GM21367 (cell line): ENCODE measurements around the gene SPINK8.
"Not testable (repeated sequence)": the region's sequence is repeated elsewhere in the genome, so short reads cannot be mapped to it uniquely, and the experiment has no call there.

ENCODE experiments used
- ATAC-seq: cut with Tn5 transposase; IDR thresholded peaks from one replicate; pipeline ENCODE4 v1.9.1; 2021; ENCODE audit not compliant: unreplicated experiment

The SPINK8 gene

DNA sequence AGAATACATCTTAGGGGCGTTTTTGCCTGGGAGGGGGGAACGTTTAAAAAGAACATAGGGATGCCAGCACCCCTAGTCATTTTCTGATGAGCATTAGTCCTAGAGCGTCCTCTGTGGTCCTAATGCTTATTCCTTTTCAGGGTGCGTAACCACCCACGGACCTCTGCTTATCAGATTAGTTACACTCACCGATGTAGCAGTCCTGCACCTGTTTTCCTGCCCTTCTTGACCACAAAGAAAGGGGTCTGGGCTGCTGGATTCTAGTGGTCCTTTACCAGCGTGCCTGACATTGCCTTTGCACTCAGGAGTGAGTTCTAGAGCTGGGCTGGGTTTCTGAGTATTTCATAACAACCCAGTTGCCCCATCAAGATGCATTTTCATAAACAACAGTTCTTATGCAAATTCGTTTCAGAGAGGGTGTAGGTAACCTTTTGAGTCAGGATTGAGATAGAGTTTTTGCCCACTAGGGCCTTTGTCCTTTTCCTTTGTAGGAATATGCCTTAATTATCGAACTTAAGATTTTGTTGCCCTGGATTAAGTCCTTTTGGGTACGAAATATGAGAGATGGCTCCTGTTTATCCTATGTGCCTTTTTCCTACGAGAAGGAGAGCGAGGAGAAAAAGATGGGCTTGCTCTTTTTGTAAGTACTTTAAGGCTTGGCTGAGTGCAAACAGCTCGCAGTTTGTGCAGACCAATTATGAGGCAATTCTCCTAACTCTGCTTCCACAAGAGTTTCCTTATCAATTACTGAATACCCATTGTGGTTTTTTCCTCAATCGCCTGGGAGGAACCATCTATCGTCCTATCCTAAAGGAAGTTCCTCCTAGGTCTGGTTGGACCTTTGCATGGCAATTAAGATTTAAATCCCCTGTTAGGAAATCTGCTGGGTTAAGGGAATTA, at the start of gene SPINK8:
Gene SPINK8 (minus strand): TSS at position 316 of the 900 bp plus-strand sequence. CDS start 5,320 bp downstream, outside the sequence.
- not testable (repeated sequence) for ATAC-seq

DNA sequence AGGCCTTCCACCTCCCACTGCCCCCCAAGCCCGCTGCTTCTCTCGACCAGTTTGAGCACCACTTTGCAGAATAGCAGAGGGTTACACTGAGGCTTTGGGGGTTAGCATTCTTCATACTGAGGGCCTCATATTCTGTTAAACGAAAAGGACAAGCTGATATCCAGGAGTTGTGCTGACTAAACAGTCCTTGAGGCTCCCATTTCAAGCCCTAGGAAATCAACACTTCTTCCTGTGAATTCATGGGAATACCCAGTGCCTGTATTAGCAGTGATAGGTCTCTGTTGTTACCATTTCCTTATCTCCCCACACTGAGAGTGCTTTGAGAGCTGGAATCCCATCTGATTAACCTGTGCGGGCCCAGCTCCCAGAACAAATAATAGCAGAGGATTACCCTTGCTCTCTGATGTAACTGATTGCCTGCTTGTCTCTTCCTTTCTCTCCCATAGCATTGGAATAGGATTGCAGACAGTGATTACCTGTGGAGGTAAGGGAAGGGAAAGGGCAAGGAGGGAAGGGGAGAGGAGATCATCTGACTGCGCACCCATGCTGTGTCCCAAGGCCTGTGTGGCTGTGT, 39.5 kb upstream of the SPINK8 start:
- ATAC-seq, result no peak

DNA sequence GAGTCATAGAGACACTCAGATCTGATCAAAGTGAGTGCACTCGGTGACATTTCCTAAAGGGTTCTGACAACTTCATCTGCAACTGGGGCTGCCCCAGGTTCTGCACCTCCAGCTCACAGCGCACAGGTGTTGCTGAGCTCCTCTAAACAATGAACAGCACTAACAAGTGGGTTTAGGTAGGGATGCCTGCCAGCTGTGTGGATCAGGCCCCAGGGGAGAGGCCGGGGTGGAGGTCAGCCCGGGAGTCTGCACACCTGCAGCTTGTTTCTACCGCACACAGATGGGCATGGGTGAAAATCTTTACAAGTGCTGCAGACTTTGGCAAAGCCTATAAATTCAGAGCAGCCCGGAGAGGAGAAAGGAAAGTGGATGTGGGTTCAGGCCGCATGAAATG, 38.9 kb upstream of the SPINK8 start:
- no peak for ATAC-seq

DNA sequence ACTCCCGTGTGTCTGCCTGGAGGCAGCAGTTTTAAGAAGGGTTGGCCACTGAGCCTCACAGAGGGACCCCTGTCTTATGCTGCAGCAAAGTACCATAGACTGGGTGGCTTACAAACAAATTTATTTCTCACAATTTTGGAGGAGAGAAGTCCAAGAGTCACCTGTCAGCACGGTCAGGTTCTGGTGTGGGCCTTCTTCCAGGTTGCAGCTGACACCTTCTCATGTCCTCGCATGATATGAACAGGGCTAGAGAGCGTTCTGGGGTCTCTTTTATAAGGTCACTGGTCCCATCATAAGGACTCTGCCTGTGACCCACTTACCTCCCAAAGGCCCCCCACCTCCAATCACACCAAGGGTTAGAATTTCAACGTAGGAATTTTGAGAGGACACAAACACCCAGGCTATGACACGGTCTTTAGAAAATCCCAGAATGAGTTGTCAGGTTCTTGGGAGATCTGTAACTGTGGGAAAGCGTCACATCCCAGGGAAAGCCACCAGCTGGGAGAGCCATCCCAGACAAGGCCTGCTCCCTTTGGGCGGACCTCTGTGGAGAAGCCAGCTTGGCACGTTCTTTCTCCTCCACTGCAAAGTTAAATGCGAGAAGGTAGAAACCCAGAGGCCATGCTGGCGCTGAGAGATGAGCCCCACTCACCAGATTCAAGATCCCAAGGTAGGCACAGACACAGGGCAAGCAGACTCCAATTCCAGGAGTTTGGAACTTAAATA, 38.4 kb upstream of the SPINK8 start, which contains the start of gene FBXW12:
Gene FBXW12 (plus strand): TSS at position 569 of the 726 bp plus-strand sequence. CDS start 549 bp downstream, outside the sequence.
- ATAC-seq, result no peak

DNA sequence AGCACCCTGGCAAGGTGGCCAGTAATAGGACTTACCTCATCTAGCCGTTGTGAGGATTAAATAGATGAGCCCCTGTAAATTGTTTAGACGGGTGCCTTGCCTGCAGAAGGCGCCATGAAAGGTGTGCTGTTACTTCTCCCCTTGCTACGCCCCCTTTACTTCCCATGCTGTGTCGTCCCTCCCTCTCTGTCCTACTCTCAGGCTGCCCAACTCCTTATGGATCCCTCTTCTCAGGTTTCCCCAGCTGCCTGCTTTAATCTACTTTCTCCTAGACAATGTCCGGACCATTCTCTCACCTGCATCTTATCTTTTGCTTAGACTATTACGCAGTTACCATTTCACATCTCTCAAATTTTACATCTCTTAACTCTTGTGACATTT, 36.9 kb upstream of the SPINK8 start:
- ATAC-seq, result no peak

DNA sequence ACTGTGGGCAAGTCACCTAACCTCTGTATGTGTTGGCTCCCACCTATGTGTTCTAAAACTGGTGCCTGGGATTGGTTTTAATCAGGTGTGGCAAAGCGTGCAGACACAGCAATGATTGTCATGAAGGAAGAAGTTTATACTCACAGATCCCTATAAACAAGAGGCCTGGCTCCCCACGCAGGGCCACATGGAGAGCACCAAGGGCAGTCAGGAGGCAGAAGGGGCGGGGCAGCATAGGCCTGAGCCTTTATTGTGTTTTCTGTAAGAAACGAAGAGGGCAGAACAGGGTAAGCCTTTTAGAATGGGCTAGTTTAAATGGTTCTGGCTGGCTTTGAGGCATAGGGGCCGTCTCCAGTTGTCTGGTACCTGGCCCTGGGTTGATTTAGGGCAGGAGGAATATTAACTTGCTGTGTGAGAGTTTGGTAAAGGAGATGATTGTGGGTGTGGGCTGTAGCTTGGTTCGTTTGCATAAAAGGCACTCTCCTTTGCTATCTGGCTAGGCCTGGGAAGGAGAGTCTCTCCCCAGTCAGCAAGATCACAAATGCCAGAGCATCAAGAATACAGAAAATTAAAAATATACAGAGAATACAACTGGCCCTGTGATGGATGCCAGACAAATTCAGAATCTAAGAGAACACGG, 36.4 kb upstream of the SPINK8 start:
- ATAC-seq, result no peak

DNA sequence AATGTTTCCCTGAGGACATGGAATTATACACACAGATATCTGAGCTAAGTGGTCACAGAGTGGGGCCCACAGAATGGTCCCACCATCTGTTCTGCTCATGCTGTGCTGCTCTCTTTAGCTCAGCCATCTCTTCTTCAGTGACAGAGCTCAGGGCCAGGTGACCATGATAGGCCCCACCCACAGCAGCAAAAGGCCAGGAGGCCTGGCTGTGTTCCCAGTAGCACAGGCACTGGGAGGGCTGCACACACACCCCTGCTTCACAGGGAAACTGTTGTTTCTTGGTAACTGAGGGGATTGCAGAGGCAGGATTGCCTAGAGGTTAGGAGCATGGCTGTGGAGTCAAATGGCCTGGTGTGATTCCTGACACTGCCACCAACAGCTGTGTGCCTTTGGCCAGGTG, 33.7 kb upstream of the SPINK8 start:
- ATAC-seq, result no peak

DNA sequence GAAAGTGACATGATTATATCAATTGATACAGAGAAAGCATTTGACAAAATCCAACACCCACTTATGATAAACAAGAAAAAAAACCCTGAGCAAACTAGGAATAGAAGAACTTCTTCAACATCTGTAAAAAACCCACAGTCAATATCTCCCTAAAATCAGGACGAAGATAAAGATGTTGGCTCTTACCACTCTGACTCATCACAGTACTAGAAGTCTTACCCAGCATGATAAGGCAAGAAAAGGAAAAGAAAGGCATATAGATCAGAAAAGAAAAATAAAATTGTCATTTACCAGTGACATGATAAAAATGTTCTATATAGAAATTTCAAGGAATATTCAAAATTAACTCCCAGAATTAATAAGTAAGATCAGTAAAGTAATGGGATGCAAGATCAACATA, 31.4 kb upstream of the SPINK8 start:
- no peak for ATAC-seq

DNA sequence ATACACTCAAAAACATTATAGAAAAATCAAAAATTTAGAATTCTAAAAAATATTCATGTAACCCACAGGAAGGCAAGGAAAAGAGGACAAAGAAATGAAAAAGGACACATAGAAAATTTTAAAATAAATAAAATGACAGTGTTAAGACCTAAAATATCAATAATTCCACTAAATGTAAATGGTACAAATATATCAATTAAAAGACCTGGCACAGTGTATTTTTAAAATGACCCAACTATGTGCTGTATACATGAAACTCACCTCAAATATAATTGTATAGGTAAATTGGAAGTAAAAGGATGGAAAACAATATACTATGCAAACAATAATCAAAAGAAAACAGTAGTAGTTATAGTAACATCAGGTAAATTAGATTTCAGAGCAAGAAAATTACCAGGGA, 28.5 kb upstream of the SPINK8 start:
- no peak for ATAC-seq

DNA sequence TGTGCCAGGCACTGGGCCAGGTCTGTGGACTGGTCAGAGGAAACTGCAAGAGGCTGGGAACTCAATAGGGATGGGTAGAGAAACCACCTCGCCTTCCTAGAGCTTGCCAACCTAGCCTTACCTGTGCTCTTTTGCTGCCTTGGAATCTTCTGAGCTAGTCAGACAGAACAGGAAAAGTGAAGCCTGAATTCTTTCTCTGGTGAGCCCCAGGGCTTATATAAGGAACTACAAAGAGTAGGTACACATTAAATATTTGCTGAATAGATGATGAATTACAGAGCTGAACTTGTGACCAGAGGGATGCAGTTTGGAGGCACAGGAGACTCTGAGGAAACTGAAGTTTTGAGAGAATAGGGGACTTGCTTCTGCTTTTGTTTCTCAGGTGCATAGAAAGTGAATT, 23.0 kb upstream of the SPINK8 start:
- ATAC-seq, result no peak

DNA sequence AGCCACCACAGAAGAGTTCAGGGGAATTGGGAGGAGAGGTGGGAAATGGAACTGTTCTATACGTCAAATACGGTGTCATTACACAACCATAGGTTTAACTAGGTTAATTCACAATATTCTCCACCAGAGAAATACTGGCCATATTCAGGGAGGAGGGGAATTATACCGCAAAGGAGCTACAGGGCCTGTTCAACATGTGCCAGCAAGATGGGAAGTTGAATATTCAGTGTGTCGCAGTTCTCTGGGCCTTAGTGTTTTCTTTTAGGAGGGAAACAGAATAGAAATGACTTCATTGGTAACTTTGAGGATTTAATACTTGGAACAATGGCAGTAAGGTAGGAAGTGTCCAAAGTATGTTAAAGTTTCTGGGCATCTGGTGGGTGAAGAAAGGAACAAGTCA, 20.5 kb upstream of the SPINK8 start:
- ATAC-seq, result no peak

DNA sequence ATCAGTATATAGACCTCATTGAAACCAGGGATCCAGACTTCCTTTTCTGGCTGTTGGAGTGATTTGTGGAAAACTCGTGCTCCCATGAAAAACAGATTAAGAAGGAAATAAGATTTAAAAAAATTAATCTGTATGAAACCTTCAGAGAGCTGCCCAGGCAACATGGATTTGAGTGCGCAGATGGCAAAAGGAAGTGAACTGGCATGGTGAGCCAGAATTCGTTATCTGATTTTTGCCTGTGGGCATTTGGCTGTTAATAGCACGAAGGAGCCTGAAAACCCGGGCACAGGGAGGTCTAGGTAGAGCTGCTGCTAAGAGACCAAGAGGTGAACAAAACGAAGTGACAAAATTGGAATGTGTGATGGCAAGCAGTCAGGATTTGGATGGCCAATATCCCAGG, 19.1 kb upstream of the SPINK8 start:
- ATAC-seq, result no peak

DNA sequence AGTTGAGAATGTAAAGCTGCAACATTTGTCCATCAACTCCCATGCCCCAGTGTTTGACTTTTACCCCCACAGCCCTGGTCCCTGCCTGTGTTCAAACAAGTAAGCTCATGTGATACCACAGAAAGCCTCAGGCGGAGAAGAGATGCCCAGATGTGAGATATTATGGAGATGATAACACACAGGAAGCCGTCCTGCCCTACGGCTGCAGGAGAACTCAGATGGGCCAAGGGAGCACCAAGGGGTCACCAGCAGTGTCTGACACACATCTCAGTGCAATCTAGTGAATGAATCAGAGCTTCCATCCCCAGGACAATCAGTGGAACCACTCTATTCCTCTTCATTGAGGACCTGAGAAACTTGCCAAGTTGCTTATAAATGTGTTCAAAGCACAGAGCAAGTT, 14.0 kb upstream of the SPINK8 start:
- ATAC-seq, result no peak

DNA sequence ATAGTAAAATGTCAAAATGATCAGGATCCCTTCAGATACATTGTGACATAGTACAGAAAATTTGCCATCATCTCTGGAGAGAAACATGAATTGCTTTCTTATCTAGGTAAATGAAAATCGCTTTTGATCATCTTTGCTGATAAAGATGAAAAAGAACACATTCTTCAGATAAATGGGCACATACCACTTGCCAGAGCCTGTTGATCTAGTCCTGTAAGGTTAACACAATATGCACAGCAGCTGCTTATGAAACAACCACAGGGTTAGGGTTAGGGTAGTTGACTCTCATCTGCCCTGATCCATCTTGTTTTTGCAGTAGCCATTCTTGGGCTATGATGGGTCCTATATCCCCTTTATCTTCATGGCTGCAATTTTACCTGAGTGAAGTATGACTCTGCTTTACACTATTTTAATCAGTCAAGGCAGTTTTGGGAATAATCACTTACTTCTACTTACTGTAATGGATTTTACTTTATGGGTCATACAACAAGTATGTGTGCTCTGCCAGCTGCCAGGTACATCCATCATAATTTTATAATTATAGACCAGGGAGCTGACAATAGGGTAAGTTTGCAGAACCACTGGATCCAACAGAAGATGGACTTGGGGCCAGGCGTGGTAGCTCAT, 12.6 kb upstream of the SPINK8 start:
- no peak for ATAC-seq

DNA sequence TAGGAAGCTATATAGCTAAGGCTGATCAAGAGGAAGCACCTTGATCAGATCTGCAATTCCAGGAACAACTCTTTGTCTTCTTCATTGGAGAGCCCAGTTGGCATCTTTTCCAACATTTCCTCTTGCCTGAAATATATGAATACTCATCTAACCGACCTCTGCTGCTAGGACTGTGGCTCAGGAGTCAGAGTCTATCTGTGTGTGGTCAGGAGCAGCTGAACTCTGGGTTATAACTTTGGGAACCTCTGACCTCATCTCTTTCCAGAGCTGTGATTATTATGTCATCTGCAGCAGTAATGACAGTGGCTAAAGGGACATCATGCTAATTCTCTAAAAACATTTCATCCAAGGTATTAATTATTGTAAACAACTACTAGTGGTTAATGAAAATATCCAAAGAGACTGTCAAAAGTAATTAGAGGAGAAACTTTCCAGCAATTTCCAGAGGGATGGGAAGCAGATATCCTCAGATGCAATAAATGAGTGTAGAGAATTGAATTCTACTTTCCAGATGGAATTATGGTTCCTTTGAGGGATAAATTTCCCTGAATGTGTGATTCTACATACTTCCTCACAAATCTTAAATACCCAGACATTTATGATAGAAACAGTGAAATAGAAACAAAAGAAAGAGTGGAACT, 11.5 kb upstream of the SPINK8 start:
- ATAC-seq, result no peak

DNA sequence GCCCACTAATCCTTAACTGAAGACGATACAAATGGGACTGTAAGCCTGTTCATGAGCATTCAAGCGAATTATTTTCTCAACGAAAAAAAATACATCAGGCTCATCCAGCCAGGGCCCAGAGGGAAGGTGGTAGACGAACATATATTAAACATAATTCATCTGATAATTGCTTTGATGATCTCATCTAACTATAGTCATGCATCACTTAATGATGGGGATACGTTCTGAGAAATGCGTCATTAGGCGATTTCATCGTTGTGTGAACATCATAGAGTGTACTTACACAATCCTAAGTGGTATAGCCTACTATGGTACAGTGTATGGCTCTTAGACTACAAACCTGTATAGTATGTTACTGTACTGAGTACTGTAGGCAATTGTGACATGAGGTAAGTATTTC, 10.0 kb upstream of the SPINK8 start:
- ATAC-seq, result no peak

DNA sequence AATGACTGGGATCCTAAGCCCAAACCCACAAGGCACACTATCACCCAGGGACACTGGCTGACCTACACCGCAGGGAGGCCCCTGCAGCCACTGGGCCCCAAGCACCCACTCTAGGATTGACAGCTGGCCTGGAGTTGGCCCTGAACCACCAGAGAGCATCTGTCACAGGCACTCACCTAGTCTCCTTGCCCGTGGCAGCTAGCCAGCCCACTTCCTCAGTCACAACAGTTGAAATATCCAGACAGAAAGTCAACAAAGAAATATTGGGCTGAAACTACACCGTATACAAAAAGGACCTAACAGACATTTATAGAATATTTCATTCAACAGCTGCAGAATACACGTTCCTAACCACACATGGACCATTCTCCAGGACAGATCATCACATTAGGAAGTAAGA, 5.2 kb upstream of the SPINK8 start:
- ATAC-seq, result no peak

DNA sequence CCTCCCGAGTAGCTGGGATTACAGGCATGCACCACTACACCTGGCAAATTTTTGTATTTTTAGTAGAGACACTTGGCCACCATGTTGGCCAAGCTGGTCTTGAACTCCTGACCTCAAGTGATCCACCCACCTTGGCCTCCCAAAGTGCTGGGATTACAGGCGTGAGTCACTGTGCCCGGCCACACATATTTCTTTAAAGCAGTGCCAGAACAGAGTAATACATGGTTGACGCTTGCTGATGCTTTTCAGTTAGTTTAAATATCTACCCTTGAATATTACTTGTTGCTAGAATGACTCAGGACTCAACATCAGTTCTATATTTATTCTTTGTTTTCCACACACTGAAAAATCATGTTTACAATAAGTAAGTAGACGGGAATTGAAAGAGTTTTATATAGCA, 4.1 kb upstream of the SPINK8 start:
- ATAC-seq, result not testable (repeated sequence)

DNA sequence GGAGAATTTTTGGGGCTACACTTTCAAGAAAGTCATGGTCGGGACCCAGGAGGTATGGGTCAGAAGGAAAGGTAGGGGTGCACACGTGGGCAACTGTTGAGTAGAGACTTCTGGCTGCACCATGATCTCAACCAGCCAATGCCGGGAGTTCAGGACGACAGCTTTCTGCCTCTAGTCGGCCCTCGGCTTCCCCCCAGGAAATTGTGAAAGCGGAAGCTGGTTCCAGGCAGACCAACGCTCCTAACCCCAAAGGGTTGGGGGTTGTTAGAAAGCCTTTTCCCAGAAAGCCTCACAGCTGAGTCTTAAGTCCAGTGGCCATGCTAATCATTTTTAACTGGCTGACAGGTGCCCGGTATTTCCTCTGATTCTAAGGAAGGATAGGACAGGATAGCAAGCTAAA, 1.8 kb upstream of the SPINK8 start:
- not testable (repeated sequence) for ATAC-seq

DNA sequence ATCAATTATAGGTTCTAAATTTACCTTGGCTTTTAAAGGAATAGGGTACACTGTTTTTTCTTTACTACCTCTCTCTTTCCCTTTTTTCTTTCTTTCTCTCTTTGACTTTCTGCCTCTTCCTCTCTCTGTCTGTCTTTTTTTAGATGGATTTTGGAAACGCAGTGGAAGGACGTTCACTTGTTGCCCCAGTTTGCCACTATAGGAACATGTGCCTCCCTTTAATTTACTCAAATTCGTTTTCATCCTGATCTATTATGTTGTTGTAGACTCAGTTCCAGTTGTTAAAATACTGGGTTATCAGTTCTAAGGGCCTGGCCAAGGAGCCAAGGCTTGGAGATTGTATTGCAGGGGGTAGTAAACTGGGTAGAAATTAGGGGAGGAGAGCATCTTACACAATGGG, 1.1 kb upstream of the SPINK8 start:
- no peak for ATAC-seq
